ENCODE data around the gene SRP9. TPM values are rescaled to one million over a fixed set of nuclear protein-coding genes. Genes with fewer than 3 reads are reported as not detected.
A peak's percentile ranks its signal among the peaks of the same experiment; 100 is the strongest.
"Not testable (repeated sequence)": the region's sequence is repeated elsewhere in the genome, so short reads cannot be mapped to it uniquely, and the experiment has no call there.

Gene SRP9
- total and polyA plus RNA-seq, 4 donors = 156 to 244 (median 182) TPM

GRCh38 chr1:225814381-225814780 is 36.8 kb downstream of the SRP9 start:
- H3K4me3 ChIP-seq = no peak overlapping the region
- ATAC-seq (ENCODE audit: insufficient read depth, low FRiP score) (no peak), DNase-seq (no peak)
- H3K9me3 ChIP-seq (ENCODE audit: control insufficient read depth in 4 of 4, insufficient read depth in 3 of 4, low read length in 3 of 4) = no peaks in the 10 kb centered on the region
- WGBS, 2 donors = 47 to 67% methylated on average over 7 of the region's 7 CpGs
- H3K27me3 ChIP-seq (ENCODE audit: control insufficient read depth in 3 of 3, insufficient read depth in 3 of 3, low read length in 2 of 3) = no peaks in the 10 kb centered on the region
- H3K4me1 ChIP-seq (ENCODE audit: control insufficient read depth in 5 of 5, insufficient read depth in 5 of 5, low read length in 5 of 5) = peaks cover 19 to 82% (median 52%) of the 10 kb centered on the region in 5 donors
- TF ChIP-seq, protein P1, sequence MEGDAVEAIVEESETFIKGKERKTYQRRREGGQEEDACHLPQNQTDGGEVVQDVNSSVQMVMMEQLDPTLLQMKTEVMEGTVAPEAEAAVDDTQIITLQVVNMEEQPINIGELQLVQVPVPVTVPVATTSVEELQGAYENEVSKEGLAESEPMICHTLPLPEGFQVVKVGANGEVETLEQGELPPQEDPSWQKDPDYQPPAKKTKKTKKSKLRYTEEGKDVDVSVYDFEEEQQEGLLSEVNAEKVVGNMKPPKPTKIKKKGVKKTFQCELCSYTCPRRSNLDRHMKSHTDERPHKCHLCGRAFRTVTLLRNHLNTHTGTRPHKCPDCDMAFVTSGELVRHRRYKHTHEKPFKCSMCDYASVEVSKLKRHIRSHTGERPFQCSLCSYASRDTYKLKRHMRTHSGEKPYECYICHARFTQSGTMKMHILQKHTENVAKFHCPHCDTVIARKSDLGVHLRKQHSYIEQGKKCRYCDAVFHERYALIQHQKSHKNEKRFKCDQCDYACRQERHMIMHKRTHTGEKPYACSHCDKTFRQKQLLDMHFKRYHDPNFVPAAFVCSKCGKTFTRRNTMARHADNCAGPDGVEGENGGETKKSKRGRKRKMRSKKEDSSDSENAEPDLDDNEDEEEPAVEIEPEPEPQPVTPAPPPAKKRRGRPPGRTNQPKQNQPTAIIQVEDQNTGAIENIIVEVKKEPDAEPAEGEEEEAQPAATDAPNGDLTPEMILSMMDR (IDR thresholded peaks at IDR 0.05; ENCODE audit: control extremely low read depth, extremely low read depth) = no peak
- H3K9ac ChIP-seq (ENCODE audit: insufficient read depth in 1 of 2, low read length in 2 of 2) = peak overlapping the region in 1 of 2 donors; percentile 59
- H3K36me3 ChIP-seq (ENCODE audit: control insufficient read depth in 4 of 4, insufficient read depth in 4 of 4, low read length in 4 of 4) = peaks cover 0 to 10% (median 4%) of the 10 kb centered on the region in 4 donors
- H3K27ac ChIP-seq (ENCODE audit: low read depth in 1 of 2, low read length in 1 of 2) = peak overlapping the region; percentile 2 to 82

- peaks cover 0 to 10% (median 4%) of the 10 kb centered on the region in 4 donors for H3K36me3 ChIP-seq (ENCODE audit: control insufficient read depth in 4 of 4, insufficient read depth in 4 of 4, low read length in 4 of 4)
- H3K9ac ChIP-seq (ENCODE audit: insufficient read depth in 1 of 2, low read length in 2 of 2); H3K9me3 ChIP-seq (ENCODE audit: control insufficient read depth in 4 of 4, insufficient read depth in 3 of 4, low read length in 3 of 4); H3K4me3 ChIP-seq; DNase-seq; H3K27me3 ChIP-seq (ENCODE audit: control insufficient read depth in 3 of 3, insufficient read depth in 3 of 3, low read length in 2 of 3); ATAC-seq (ENCODE audit: insufficient read depth, low FRiP score): not testable (repeated sequence)
- H3K27ac ChIP-seq (ENCODE audit: low read depth in 1 of 2, low read length in 1 of 2) = peak overlapping the region in 1 of 2 donors; percentile 82
- peaks cover 19 to 84% (median 56%) of the 10 kb centered on the region in 5 donors for H3K4me1 ChIP-seq (ENCODE audit: control insufficient read depth in 5 of 5, insufficient read depth in 5 of 5, low read length in 5 of 5)
- 84 to 88% methylated on average over 6 to 7 of the region's 7 CpGs for WGBS, 2 donors
These were observed 37.5 kb downstream of the SRP9 start for GRCh38 chr1:225815090-225815489.

DNA sequence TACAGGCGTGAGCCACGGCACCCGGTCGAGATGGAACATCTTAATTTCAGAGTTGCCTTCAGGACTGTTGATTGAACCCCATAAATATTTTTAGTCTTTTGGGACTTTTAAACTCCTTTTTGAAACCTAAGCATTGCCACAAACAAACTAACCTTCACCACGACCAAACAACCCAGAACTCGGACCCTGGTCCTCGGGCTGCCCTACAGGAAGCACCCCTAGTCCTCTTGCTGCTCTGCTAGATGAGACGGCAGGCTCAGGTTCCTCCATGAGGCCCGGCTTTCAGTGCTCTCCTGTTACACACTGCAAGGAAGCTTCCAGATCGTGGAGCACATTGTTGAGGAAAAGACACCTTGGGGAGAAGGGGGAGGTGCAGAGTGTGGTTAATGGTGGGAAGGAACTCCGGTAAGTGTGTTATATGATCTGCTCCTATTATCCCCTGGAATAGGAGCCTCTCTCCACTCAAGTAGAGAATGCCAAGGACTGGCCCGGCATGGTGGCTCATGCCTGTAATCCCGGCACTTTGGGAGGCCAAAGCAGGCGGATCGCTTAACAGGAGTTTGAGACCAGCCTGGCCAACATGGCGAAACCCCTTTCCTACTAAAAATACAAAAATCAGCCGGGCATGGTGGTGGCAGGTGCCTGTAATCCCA is 38.0 kb downstream of the SRP9 start:
- Histone ChIP-seq H3K27ac (ENCODE audit: low read depth in 1 of 2, low read length in 1 of 2) (peak overlapping the region in 1 of 2 donors; percentile 69), H3K36me3 (ENCODE audit: control insufficient read depth in 4 of 4, insufficient read depth in 4 of 4, low read length in 4 of 4) (peaks cover 0 to 14% (median 4%) of the 10 kb centered on the region in 4 donors), H3K9me3 (ENCODE audit: control insufficient read depth in 4 of 4, insufficient read depth in 3 of 4, low read length in 3 of 4) (no peaks in the 10 kb centered on the region), H3K27me3 (ENCODE audit: control insufficient read depth in 3 of 3, insufficient read depth in 3 of 3, low read length in 2 of 3) (no peaks in the 10 kb centered on the region), H3K4me1 (ENCODE audit: control insufficient read depth in 5 of 5, insufficient read depth in 5 of 5, low read length in 5 of 5) (peaks cover 19 to 89% (median 56%) of the 10 kb centered on the region in 5 donors), H3K9ac (ENCODE audit: insufficient read depth in 1 of 2, low read length in 2 of 2) (peak overlapping the region in 1 of 2 donors; percentile 9), H3K4me3 (no peak overlapping the region)
- TF ChIP-seq, protein P1 (IDR thresholded peaks at IDR 0.05; ENCODE audit: control extremely low read depth, extremely low read depth) = no peak
- DNase-seq (no peak), ATAC-seq (ENCODE audit: insufficient read depth, low FRiP score) (no peak)
- WGBS, 2 donors = 87 to 90% methylated on average over 17 of the region's 17 CpGs

DNA sequence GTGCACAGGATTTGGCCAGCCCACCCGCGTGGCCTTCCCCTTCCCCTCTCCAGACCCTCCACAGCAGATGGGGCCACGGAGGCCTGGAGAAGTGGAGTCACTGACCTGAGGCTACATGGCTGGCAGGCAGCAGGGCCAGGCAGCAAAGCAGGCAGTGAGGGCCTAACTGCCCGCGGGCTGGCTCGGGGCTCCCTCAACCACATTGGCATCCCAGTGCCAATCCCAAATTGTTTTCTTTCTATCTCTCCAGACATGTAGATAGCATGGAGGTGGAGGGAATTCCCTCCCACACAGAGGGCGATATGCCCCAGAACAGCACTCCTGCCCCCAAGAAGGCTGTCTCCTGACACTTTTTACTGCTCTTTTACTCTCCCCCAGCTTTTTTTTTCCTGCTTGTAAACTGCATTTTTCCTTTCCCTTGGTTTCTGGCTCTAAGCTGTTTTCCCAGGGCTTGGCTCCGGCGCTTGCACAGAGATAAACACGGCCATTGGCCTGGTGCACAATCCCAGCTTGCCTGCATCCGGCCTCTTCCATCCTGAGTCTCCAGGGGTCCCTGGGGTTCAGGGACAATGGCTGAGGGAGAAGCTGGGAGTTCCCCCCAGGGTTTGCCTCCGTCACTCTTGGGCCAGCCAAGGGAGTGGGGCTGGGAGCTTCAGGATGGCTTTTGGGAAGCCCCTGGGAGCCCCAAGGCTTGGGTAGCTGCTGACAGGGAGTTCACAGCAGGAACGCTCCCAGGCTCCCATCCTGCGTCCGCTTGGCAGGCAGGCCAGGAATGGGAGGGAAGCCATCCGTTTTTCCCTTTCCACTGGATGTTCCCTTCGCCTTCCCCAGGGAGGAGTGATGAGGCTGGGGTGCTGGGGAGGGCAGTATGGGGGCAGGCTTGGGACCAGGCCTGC is 39.3 kb downstream of the SRP9 start:
- Histone ChIP-seq H3K9ac (ENCODE audit: insufficient read depth in 1 of 2, low read length in 2 of 2) (peak overlapping the region; percentile 16 to 61), H3K27me3 (ENCODE audit: control insufficient read depth in 3 of 3, insufficient read depth in 3 of 3, low read length in 2 of 3) (no peaks in the 10 kb centered on the region), H3K4me1 (ENCODE audit: control insufficient read depth in 5 of 5, insufficient read depth in 5 of 5, low read length in 5 of 5) (peaks cover 19 to 84% (median 56%) of the 10 kb centered on the region in 5 donors), H3K4me3 (no peak overlapping the region), H3K36me3 (ENCODE audit: control insufficient read depth in 4 of 4, insufficient read depth in 4 of 4, low read length in 4 of 4) (peaks cover 0 to 14% (median 4%) of the 10 kb centered on the region in 4 donors), H3K27ac (ENCODE audit: low read depth in 1 of 2, low read length in 1 of 2) (peak overlapping the region; percentile 77 to 94), H3K9me3 (ENCODE audit: control insufficient read depth in 4 of 4, insufficient read depth in 3 of 4, low read length in 3 of 4) (no peaks in the 10 kb centered on the region)
- TF ChIP-seq, protein P1 (IDR thresholded peaks at IDR 0.05; ENCODE audit: control extremely low read depth, extremely low read depth) = no peak
- DNase-seq (peak; percentile 87 to 95 (median 93)), ATAC-seq (ENCODE audit: insufficient read depth, low FRiP score) (peak; percentile 2)
- WGBS, 2 donors = 54 to 74% methylated on average over 17 of the region's 17 CpGs

Measured in lung (tissue), 12 donors.